Suppressor macrophage (primary cell): Measurements from ENCODE around the gene SLC25A21.

Experiments used
- DNase-seq, 4 experiments: peaks; one replicate each; pipeline ENCODE4 v3.0.0-alpha.2; 2020 to 2022

SLC25A21 gene

DNA sequence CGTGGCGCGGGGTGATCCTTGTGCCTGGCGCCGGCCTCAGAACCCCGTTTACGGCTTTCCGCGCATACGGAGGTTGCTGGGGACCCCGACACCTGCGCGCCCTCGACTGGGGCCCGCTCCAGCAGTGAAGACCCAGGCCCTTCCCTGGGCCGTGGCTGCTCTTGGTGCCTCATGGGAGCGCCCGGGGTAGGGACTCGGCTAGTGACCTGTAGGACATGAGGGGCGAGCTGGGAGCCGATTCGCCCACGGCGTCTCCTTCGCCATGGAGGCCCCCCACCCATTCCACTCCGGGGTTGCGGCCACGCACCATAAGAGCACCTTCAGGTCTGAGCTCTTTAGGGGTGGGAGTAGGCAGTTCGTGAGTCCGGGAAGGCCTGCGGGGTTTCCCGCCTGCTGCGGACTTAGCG, 525.0 kb downstream of the SLC25A21 start:
- no peak for DNase-seq

- DNase-seq = no peak
Observed at GRCh38 chr14:36646664-36647416, 525.6 kb downstream of the SLC25A21 start.

GRCh38 chr14:36633580-36633979, 538.8 kb downstream of the SLC25A21 start:
- no peak for DNase-seq
